CD4-positive, alpha-beta T cell treated with Interleukin-1 beta for 1 hour (primary cell): ENCODE data around the gene FH.

Experiments
- DNase-seq, 2 donors: peaks; one replicate each; pipeline ENCODE4 v3.0.0-alpha.2; 2020 to 2022

Gene FH

DNA sequence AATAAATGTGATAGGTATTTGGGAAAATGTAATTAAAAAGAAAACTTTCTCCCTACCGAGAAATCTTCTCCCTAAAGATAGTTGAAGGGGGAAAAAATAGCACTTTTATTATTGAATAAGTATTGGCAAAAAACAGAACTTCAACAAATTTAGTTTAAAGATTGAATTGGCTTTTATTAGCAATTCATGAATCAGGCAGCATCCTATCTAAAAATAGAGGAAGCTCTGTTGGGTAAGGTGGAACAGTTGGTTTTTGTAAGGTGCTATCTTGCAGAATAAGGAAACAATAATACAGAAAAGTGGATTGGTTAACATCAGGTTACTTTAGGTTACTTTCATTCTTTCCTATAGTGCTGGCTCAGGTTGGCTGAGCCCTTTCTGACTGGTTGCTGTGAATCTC lies 62.8 kb downstream of the FH start:
- no peak for DNase-seq

DNA sequence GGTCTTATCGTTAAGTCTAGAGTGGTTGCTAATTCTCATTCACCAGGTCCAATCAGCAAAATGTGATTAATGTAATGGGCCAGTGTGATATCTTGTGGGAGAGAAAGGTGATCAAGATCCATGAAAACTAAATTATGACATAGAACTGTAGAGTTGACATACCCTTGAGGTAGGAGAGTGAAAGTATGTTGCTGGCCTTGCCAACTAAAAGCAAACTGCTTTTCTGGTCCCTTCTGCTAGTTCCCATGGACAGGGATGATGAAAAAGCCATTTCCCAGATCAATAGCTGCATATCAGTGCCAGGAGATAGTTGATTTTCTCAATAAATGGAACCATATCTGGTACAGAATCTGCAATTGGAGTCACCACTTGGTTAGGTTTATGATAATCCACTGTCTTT lies 65.8 kb downstream of the FH start:
- no peak for DNase-seq

DNA sequence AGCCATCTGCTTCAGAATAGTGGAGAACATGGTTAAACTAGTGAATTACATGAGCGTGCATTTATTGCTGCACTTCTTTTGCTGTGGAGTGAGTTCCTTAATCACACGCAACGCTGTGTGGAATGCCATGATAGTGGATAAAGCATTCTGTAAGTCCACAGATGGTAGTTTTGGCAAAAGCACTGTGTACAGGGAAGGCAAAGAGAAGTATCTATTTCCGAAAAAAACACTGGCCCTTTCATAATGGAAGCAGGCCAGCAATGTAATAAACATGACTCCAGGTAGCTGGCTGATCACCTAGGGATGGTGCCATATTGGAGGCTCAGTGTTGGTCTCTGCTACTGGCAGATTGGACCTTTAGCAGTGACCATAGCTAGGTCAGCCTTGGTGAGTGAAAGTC lies 67.6 kb downstream of the FH start:
- no peak for DNase-seq
